Stomach smooth muscle (tissue), 2 donors: ENCODE results near the gene F11R.
"Not testable (repeated sequence)": the region's sequence is repeated elsewhere in the genome, so short reads cannot be mapped to it uniquely, and the experiment has no call there.

Experiments used
- H3K27ac ChIP-seq: one replicate; pipeline ENCODE4 v1.7.0; 2013; ENCODE audit warnings: mild to moderate bottlenecking, low read length, inconsistent platforms
- H3K27me3 ChIP-seq, 2 donors: one replicate each; pipeline ENCODE4 v1.7.0; 2013; ENCODE audit warnings: low read length in 2 of 2; ENCODE audit not compliant: insufficient read depth in 2 of 2, control insufficient read depth in 1 of 2
- H3K36me3 ChIP-seq, 2 donors: one replicate each; pipeline ENCODE4 v1.7.0; 2013; ENCODE audit warnings: low read length in 2 of 2; ENCODE audit not compliant: control insufficient read depth in 2 of 2, insufficient read depth in 2 of 2
- H3K4me1 ChIP-seq: one replicate; pipeline ENCODE4 v1.7.0; 2013; ENCODE audit warnings: low read length; ENCODE audit not compliant: control insufficient read depth, insufficient read depth
- H3K4me3 ChIP-seq, 2 donors: one replicate each; pipeline ENCODE4 v1.7.0; 2013; ENCODE audit warnings: low read length in 2 of 2
- H3K9ac ChIP-seq, 2 donors: one replicate each; pipeline ENCODE4 v1.7.0; 2013; ENCODE audit warnings: low read length in 2 of 2, mild to moderate bottlenecking in 1 of 2
- H3K9me3 ChIP-seq, 2 donors: one replicate each; pipeline ENCODE4 v1.7.0; 2013; ENCODE audit warnings: low read length in 2 of 2; ENCODE audit not compliant: control insufficient read depth in 2 of 2
- donor health status: healthy.
- donor health status: Pancreatic carcinoma.

F11R gene

DNA sequence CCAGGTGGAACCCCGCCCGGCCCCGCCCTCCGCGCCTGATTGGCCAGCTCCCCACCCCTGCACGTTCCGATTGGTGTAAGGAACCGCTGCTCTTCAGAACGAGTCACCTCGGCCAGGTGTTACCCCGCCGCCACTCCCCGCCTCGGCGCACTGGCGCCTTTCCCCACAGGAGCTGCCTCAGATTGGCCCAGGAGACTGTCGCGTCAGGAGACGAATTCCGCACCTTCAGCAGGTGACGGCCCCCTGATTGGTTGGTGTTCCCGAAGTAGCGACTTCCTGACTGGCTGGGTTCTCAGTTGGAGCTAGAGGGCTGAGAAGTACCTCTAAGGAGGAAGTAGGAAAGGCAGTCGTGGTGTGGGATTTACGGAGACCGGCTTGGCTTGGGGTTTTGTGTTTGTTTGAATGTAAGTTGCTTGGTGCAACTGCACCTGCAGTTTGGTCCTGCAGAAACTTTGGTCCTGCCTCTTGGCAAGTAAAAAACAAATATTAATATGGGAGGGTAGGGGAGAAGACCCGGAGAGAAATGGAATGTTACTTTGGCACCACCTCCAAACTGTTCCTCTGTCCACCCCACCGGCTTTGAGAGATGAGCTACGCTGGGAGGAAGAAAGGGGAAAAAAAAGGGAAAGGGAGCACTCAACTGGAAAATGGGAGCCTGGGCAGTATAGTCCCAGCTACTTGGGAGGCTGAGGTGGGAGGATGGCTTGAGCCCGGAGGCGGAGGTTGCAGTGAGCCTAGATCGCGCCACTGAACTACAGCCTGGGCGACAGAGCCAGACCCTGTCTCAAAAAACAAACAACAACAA is 415 bp upstream of the F11R start:
- peaks cover 9% of the 10 kb centered on the region for H3K4me1 ChIP-seq
- H3K36me3 ChIP-seq: no peaks in the 10 kb centered on the region
- peak overlapping the region; percentile 59 to 70 for H3K4me3 ChIP-seq
- no peak overlapping the region for H3K9ac ChIP-seq
- H3K27me3 ChIP-seq: peaks cover 13 to 17% of the 10 kb centered on the region in 2 donors
- H3K27ac ChIP-seq: no peak overlapping the region
- H3K9me3 ChIP-seq: no peaks in the 10 kb centered on the region

- peak overlapping the region in 1 of 2 donors; percentile 21 for H3K9ac ChIP-seq
- no peaks in the 10 kb centered on the region for H3K9me3 ChIP-seq
- peaks cover 13 to 17% of the 10 kb centered on the region in 2 donors for H3K27me3 ChIP-seq
- peaks cover 9% of the 10 kb centered on the region for H3K4me1 ChIP-seq
- H3K4me3 ChIP-seq: peak overlapping the region; percentile 59 to 70
- peak overlapping the region; percentile 31 for H3K27ac ChIP-seq
- no peaks in the 10 kb centered on the region for H3K36me3 ChIP-seq
These were observed 1.0 kb downstream of the F11R start for GRCh38 chr1:161019751-161020495.

- H3K4me1 ChIP-seq: peaks cover 11% of the 10 kb centered on the region
These were observed 1.8 kb downstream of the F11R start for GRCh38 chr1:161019111-161019660.

GRCh38 chr1:161018631-161018930 is 2.4 kb downstream of the F11R start:
- peaks cover 14% of the 10 kb centered on the region for H3K4me1 ChIP-seq
- H3K27ac ChIP-seq: no peak overlapping the region
- H3K27me3 ChIP-seq: peaks cover 13 to 17% of the 10 kb centered on the region in 2 donors
- H3K36me3 ChIP-seq: no peaks in the 10 kb centered on the region
- H3K9ac ChIP-seq: no peak overlapping the region
- no peaks in the 10 kb centered on the region for H3K9me3 ChIP-seq
- H3K4me3 ChIP-seq: no peak overlapping the region

More at GRCh38 chr1:161019111-161019660, 1.8 kb downstream of the F11R start:
- not testable (repeated sequence) for H3K36me3 ChIP-seq, H3K27ac ChIP-seq, H3K4me3 ChIP-seq, H3K9ac ChIP-seq, H3K9me3 ChIP-seq
- peaks cover 13 to 17% of the 10 kb centered on the region in 2 donors for H3K27me3 ChIP-seq

GRCh38 chr1:161017756-161018630 is 3.0 kb downstream of the F11R start:
- H3K9me3 ChIP-seq: no peaks in the 10 kb centered on the region
- peaks cover 15% of the 10 kb centered on the region for H3K4me1 ChIP-seq
- no peak overlapping the region for H3K27ac ChIP-seq
- no peak overlapping the region for H3K9ac ChIP-seq
- no peaks in the 10 kb centered on the region for H3K36me3 ChIP-seq
- H3K27me3 ChIP-seq: peaks cover 13 to 17% of the 10 kb centered on the region in 2 donors
- H3K4me3 ChIP-seq: no peak overlapping the region

GRCh38 chr1:161017181-161017580 is 3.8 kb downstream of the F11R start:
- not testable (repeated sequence) for H3K9ac ChIP-seq, H3K36me3 ChIP-seq, H3K4me3 ChIP-seq, H3K9me3 ChIP-seq, H3K27ac ChIP-seq
- peaks cover 13 to 17% of the 10 kb centered on the region in 2 donors for H3K27me3 ChIP-seq
- peaks cover 15% of the 10 kb centered on the region for H3K4me1 ChIP-seq

- H3K36me3 ChIP-seq, H3K4me3 ChIP-seq, H3K9ac ChIP-seq, H3K9me3 ChIP-seq, H3K27ac ChIP-seq: not testable (repeated sequence)
- Histone ChIP-seq H3K27me3 (peaks cover 12 to 13% of the 10 kb centered on the region in 2 donors), H3K4me1 (peaks cover 15% of the 10 kb centered on the region)
These were observed 4.3 kb downstream of the F11R start for GRCh38 chr1:161016683-161017082.

DNA sequence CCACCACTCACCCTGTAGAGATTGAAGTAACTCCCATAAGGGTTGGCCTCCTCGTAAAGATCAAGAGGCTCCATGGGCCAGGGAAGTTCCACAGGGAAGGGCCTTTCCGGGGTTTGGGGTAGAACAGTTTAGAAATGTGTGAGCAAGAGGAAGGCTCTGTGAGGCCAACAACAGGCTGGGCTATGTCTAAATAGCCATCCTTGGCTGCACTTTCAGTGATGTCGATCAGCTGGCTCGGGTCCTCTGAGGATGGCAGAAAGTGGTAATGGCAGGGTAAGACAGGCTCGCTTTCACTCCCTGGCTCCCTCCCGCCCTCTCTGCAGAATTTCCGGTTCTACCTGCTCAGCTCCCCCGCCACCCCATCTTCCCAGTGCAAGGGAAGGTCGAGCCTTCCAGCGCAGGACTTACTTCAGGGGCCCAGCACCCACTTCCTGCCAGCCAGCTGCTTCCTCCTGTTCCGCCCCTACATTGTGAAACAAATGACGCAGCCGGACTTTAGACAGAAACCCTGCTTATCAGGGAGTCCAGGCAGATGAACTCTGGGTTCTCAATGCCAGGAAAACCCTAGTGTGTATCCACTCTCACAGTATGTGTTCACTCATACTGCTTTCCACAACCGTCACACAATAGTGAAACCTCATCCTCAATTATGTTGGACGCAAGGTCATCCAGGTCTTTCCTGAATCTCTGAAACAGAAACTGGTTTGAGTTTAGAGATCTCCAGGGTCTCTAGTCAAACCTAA is 7.3 kb downstream of the F11R start:
- H3K4me1 ChIP-seq: peaks cover 6% of the 10 kb centered on the region
- no peaks in the 10 kb centered on the region for H3K27me3 ChIP-seq
- H3K36me3 ChIP-seq: no peaks in the 10 kb centered on the region
- H3K27ac ChIP-seq: peak overlapping the region; percentile 53
- peak overlapping the region in 1 of 2 donors; percentile 8 for H3K4me3 ChIP-seq
- H3K9me3 ChIP-seq: no peaks in the 10 kb centered on the region
- peak overlapping the region in 1 of 2 donors; percentile 27 for H3K9ac ChIP-seq

DNA sequence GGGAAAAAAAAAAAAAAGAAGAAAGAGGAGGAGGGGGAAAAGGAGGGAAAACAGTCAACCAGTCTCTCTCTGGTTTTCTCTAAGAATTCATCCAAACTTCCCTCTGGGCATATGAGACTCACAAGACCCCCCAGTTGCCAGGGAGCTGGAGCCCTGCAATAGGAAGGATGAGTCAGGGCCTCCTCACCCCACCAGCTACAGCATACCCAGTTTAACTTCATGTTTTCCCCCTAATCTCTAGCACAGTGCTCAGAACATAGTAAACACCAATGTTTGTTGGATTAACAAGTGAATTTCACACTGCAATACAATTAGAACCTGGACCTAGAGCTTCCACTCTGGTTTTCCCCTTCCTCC is 7.8 kb downstream of the F11R start:
- Histone ChIP-seq H3K9ac (peak overlapping the region in 1 of 2 donors; percentile 27), H3K27me3 (no peaks in the 10 kb centered on the region), H3K4me1 (peaks cover 6% of the 10 kb centered on the region), H3K4me3 (no peak overlapping the region), H3K9me3 (no peaks in the 10 kb centered on the region), H3K27ac (peak overlapping the region; percentile 53), H3K36me3 (no peaks in the 10 kb centered on the region)

DNA sequence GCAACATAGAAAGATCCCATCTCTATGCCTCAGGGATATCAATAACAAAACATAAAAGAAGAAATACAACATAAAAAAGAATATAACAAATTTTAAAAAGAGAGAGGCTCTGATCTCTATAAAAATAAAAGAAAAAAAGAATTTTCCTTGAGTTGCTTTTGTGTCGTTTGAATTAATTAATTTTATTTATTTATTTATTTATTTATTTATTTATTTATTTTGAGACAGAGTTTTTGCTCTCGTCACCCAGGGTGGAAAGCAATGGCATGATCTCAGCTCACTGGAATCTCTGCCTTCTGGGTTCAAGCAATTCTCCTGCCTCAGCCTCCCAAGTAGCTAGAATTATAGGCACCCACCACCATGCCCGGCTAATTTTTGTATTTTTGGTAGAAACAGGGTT is 8.5 kb downstream of the F11R start:
- no peaks in the 10 kb centered on the region for H3K9me3 ChIP-seq
- H3K4me1 ChIP-seq: peaks cover 6% of the 10 kb centered on the region
- no peaks in the 10 kb centered on the region for H3K36me3 ChIP-seq
- H3K27ac ChIP-seq: no peak overlapping the region
- no peak overlapping the region for H3K9ac ChIP-seq
- no peaks in the 10 kb centered on the region for H3K27me3 ChIP-seq
- no peak overlapping the region for H3K4me3 ChIP-seq
